HFF-Myc (cell line): ENCODE results near the gene NAV1.

Experiments used
- DNase-seq: peaks from one replicate; pipeline ENCODE4 v3.0.0-alpha.2; 2011; ENCODE audit warnings: low read depth; ENCODE audit errors: extremely low read depth
- H3K4me3 ChIP-seq: replicated peaks from 2 replicates; pipeline ENCODE4 v1.5.1; 2011; ENCODE audit warnings: low read depth, mild to moderate bottlenecking, control low read depth, low read length
- CTCF ChIP-seq: IDR thresholded peaks from 2 replicates; pipeline ENCODE4 v1.5.1; 2012; ENCODE audit warnings: mild to moderate bottlenecking, low read depth, low read length, control low read depth; ENCODE audit errors: missing control alignments

Gene NAV1

DNA sequence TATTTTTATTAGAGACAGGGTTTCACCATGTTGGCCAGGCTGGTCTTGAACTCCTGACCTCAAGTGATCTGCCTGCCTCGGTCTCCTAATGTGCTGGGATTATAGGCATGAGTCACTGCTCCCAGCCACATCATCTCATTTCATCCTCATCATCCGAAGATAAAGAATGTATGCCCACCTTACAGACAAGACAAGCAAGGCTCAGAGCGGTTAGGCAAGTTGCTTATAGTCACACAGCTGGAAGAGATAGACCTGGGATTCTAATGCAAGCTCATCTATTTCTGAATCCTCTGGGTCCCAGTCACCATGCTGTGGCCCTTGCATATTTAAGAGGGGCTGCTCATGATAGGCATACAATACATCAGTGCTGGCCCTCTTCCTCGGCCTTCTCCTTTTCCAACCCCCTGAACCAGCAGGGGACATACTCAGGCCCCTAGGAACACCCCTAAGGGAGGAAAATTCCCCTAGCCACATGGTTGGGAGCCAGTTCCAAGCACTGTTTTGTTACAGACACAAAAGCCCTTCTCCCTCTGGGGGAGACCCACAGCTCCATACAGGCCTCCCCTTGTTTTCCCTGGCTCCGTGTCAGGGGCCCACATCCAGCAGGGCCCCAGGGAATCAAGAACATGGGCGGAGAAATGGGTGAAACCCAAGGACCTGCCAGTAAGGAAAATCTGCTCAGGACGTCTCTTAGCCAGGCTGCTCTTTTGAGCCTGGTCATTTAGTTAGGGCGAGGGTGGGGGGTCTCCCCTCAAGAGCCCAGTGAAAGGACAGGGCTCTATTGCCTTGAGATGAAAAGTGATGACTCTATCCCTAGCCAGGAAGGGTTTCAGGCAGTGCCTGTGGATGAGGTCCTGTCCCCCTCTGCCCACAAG, 38.9 kb upstream of the NAV1 start:
- no peak for TF ChIP-seq CTCF
- H3K4me3 ChIP-seq: no peak overlapping the region
- no peak for DNase-seq

DNA sequence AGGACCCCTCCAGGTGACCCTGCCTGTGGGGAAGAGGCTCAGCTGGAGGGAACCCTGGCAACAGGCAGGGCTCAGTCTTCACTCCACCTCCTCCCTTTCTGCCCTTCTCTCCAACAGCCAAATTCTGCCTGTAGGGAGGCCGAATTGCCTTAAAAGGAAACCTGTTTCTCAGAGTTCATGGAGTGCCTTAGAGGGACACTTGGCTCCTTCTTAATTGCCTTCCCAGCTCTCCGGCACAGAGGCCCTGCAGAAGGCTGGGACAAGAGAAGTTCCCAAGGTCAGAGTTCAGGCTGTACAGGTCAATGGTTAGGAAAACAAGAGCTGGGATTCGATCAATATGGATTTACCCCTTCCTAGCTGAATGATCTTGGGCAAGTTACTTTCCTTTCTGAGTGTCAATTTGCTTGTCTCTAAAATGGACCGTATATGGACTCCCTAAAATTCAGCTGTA, 38.2 kb upstream of the NAV1 start:
- no peak for TF ChIP-seq CTCF

GRCh38 chr1:201501144-201501543, 37.8 kb upstream of the NAV1 start:
- DNase-seq: no peak
- H3K4me3 ChIP-seq: no peak overlapping the region
- no peak for TF ChIP-seq CTCF

More for the DNA sequence above, 38.2 kb upstream of the NAV1 start:
- no peak overlapping the region for H3K4me3 ChIP-seq
- DNase-seq: no peak

- no peak for DNase-seq
- no peak overlapping the region for H3K4me3 ChIP-seq
- no peak for TF ChIP-seq CTCF
Observed at GRCh38 chr1:201501812-201502510, 37.0 kb upstream of the NAV1 start.

- no peak for TF ChIP-seq CTCF
- no peak overlapping the region for H3K4me3 ChIP-seq
- DNase-seq: no peak
Observed at GRCh38 chr1:201502511-201502857, 36.4 kb upstream of the NAV1 start.

- H3K4me3 ChIP-seq: peak overlapping the region; percentile 19
- peak; percentile 96 for DNase-seq
- TF ChIP-seq CTCF: no peak
Observed at GRCh38 chr1:201503397-201504176, 35.3 kb upstream of the NAV1 start.
